Mammary epithelial cell (primary cell): Measurements from ENCODE around the gene MYH14.
"Not testable (repeated sequence)": the region's sequence is repeated elsewhere in the genome, so short reads cannot be mapped to it uniquely, and the experiment has no call there.

Experiments
- EZH2 ChIP-seq: IDR thresholded peaks from 2 replicates; pipeline ENCODE4 v1.6.1; 2012; ENCODE audit warnings: low read length, inconsistent platforms, borderline replicate concordance
- TF ChIP-seq, protein P1 (sequence below), 2 donors: IDR thresholded peaks in 1 of 2; conservative IDR thresholded peaks in 1 of 2; 2 replicates each; pipeline ENCODE4 v1.5.1; 2011 to 2012; ENCODE audit warnings: inconsistent platforms in 2 of 2, low read length in 2 of 2, mild to moderate bottlenecking in 2 of 2, control low read depth in 1 of 2, low read depth in 1 of 2; ENCODE audit not compliant: insufficient read depth in 1 of 2; ENCODE audit errors: extremely low read depth in 1 of 2

DNA sequence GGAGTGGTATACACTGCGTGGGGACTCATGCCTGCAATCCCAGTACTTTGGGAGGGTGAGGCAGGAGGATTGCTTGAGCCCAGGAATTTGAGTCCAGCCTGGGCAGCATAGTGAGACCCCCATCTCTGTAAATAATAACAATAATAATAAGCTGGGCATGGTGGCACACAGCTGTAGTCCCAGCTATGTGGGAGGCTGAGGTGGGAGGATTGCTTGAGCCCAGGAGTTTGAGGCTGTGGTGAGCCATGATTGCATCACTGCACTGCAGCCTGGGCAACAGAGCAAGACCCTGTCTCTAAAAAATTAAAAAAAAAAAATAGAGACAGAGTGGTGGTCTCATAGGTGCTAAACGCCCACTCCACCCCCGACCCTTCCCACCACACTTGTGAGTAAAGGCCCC, 28.0 kb downstream of the MYH14 start:
- TF ChIP-seq, protein P1, sequence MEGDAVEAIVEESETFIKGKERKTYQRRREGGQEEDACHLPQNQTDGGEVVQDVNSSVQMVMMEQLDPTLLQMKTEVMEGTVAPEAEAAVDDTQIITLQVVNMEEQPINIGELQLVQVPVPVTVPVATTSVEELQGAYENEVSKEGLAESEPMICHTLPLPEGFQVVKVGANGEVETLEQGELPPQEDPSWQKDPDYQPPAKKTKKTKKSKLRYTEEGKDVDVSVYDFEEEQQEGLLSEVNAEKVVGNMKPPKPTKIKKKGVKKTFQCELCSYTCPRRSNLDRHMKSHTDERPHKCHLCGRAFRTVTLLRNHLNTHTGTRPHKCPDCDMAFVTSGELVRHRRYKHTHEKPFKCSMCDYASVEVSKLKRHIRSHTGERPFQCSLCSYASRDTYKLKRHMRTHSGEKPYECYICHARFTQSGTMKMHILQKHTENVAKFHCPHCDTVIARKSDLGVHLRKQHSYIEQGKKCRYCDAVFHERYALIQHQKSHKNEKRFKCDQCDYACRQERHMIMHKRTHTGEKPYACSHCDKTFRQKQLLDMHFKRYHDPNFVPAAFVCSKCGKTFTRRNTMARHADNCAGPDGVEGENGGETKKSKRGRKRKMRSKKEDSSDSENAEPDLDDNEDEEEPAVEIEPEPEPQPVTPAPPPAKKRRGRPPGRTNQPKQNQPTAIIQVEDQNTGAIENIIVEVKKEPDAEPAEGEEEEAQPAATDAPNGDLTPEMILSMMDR (conservative IDR thresholded peaks at IDR 0.05 in 1 of 2, IDR thresholded peaks at IDR 0.05 in 1 of 2; ENCODE audit: extremely low read depth in 1 of 2, insufficient read depth in 1 of 2, low read depth in 1 of 2, low read length in 2 of 2): not testable (repeated sequence)
- not testable (repeated sequence) for TF ChIP-seq EZH2
